HepG2 (cell line): ENCODE results near the gene C1orf35. TPM values are rescaled to one million over a fixed set of nuclear protein-coding genes. Genes with fewer than 3 reads are reported as not detected.

ENCODE experiments used
- GABPB1 ChIP-seq: IDR thresholded peaks from 2 replicates; pipeline ENCODE4 v1.6.1; 2016; ENCODE audit warnings: mild to moderate bottlenecking, missing genetic modification reagents, moderate library complexity, missing compliant biosample characterization
- HDAC2 ChIP-seq: sonication (generic); formaldehyde crosslinking; IDR thresholded peaks from 2 replicates; pipeline ENCODE4 v1.4.0; 2020; ENCODE audit warnings: missing genetic modification reagents
- KDM3A ChIP-seq: IDR thresholded peaks from 2 replicates; pipeline ENCODE4 v1.6.1; 2018; ENCODE audit warnings: low read depth, missing compliant biosample characterization
- MAX ChIP-seq: IDR thresholded peaks from 2 replicates; pipeline ENCODE4 v1.6.1; 2012; ENCODE audit warnings: inconsistent platforms
- PATZ1 ChIP-seq: sonication (generic); formaldehyde crosslinking; IDR thresholded peaks from 2 replicates; pipeline ENCODE4 v1.4.0; 2020; ENCODE audit warnings: missing genetic modification reagents
- SP5 ChIP-seq: IDR thresholded peaks from 2 replicates; pipeline ENCODE4 v1.6.1; 2016; ENCODE audit warnings: low read depth, borderline replicate concordance
- TAF15 ChIP-seq: fragments of 200-400 bp; formaldehyde crosslinking; IDR thresholded peaks from one replicate; pipeline ENCODE4 v1.6.1; 2018; ENCODE audit warnings: mild to moderate bottlenecking, low read depth, low read length; ENCODE audit not compliant: poor library complexity, severe bottlenecking
- TBP ChIP-seq: sonication (generic); formaldehyde crosslinking; IDR thresholded peaks from 2 replicates; pipeline ENCODE4 v1.5.0; 2020; ENCODE audit warnings: missing genetic modification reagents
- ZNF138 ChIP-seq: sonication (generic); formaldehyde crosslinking; IDR thresholded peaks from 2 replicates; pipeline ENCODE4 v1.5.0; 2020; ENCODE audit warnings: mild to moderate bottlenecking, low read depth, missing genetic modification reagents
- ZNF333 ChIP-seq: sonication (generic); formaldehyde crosslinking; IDR thresholded peaks from 2 replicates; pipeline ENCODE4 v1.4.0; 2020; ENCODE audit warnings: mild to moderate bottlenecking, missing genetic modification reagents, borderline replicate concordance
- ZNF644 ChIP-seq: IDR thresholded peaks from 2 replicates; pipeline ENCODE4 v1.6.1; 2016; ENCODE audit warnings: low read depth
- polyA plus RNA-seq, 8 experiments: library from polyadenylated mRNA; depleted of rRNA in 3 of 8; stranded (reverse) in 7 of 8; unstranded in 1 of 8; fragments of >200 nt; fragmentation: Illumina TruSeq in 4 of 8; extraction: Trizol in 4 of 8; gene quantifications; 2 replicates each; pipeline versions ENCODE4 v1.2.1 to v1.2.3, GENCODE V29; 2011 to 2016; ENCODE audit warnings: low read depth in 4 of 8, missing spikeins in 1 of 8, mixed read lengths in 1 of 8; ENCODE audit not compliant: insufficient read depth in 1 of 8
- total RNA-seq, 5 experiments: library from RNA; depleted of rRNA; stranded (reverse); fragments of >200 nt; fragmentation: Illumina TruSeq; extraction: Trizol; gene quantifications; 2 replicates each; pipeline ENCODE4 v1.2.3, GENCODE V29; 2016; ENCODE audit warnings: low read depth in 1 of 5

The C1orf35 gene
- total and polyA plus RNA-seq, 2 of the 13 experiments (the other 11 are each of a cell fraction or from before 2014, with no cell fraction given), result 8.1 to 19.3 TPM

DNA sequence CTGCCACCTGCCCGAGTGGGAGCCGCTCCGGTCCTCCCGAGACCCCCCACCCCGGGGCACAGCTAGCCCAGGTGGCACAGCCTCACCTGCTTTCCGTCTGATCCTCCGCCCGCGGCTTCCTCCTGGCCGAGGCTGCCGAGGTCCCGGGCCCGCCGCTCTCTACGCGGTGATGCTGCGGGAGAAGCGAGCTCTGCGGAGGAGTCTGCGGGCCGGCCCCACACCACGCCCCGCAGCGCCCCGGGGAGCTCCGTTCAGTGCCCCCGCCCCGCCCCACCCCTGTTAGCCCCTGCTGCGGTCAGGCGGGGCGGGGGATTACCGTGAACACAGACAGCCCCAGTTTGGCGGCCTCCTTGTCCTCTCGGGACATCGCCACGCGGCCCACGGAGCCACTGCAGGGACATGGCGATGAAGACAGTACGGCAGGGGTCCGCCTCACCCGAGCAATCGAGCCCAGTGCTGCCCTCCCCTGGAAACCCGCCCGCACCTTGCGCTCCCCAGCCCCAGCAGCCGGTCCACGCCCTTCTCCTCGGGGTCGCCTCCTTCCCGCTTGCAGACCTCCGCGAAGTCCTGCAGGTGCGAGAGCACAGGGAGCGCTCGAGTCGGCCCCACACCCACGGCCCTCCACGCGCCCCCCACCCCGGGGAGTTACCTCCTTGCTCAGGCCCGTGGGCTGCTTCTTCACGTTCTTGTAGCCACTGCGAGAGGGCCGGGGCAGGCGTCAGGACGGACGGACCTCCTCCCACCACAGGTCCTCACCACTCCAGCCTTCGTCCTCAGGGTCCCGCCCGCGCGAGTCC is 933 bp downstream of the C1orf35 start (continued):
- TF ChIP-seq TBP, result no peak
- TF ChIP-seq PATZ1 (CRISPR knock-in tag), result peak; percentile 65
- TF ChIP-seq TAF15, result no peak
- 0 out of 2 replicates have a peak, but pooled peaks have one; percentile 12 for TF ChIP-seq SP5 (CRISPR knock-in tag)
- peak; percentile 24; the same call in 1 of the 2 replicates for TF ChIP-seq HDAC2 (CRISPR knock-in tag)
- TF ChIP-seq GABPB1 (CRISPR knock-in tag), result peak; percentile 25; the same call in 1 of the 2 replicates
- TF ChIP-seq MAX, result peak; percentile 22
- TF ChIP-seq ZNF138 (CRISPR knock-in tag), result no peak
- TF ChIP-seq ZNF333 (CRISPR knock-in tag), result 0 out of 2 replicates have a peak, but pooled peaks have one; percentile 27
- no peak for TF ChIP-seq ZNF644 (CRISPR knock-in tag)
- TF ChIP-seq KDM3A, result 0 out of 2 replicates have a peak, but pooled peaks have one; percentile 10
